Central memory CD8-positive, alpha-beta T cell (primary cell): Measurements from ENCODE around the gene SND1.
"Not testable (repeated sequence)": the region's sequence is repeated elsewhere in the genome, so short reads cannot be mapped to it uniquely, and the experiment has no call there.

ENCODE experiments used
- ATAC-seq: fragments of 150-1000 bp; cut with Tn5 transposase; replicated peaks from 2 replicates; pipeline ENCODE4 v1.10.0; 2022; ENCODE audit warnings: mild to moderate bottlenecking, moderate FRiP score, moderate number of reproducible peaks; ENCODE audit not compliant: poor library complexity, severe bottlenecking; ENCODE audit errors: extremely low read depth
- DNase-seq, 2 donors: peaks; one replicate each; pipeline ENCODE4 v3.0.0; 2021; ENCODE audit warnings: low spot score in 2 of 2
- H3K27ac Mint-ChIP-seq: one replicate; pipeline ENCODE4 v1.8.0; 2022; ENCODE audit warnings: low read depth, mild to moderate bottlenecking, moderate library complexity, mixed read lengths
- H3K27me3 Mint-ChIP-seq: one replicate; pipeline ENCODE4 v1.8.0; 2022; ENCODE audit warnings: mixed read lengths
- H3K36me3 Mint-ChIP-seq: one replicate; pipeline ENCODE4 v1.8.0; 2022; ENCODE audit warnings: mild to moderate bottlenecking, moderate library complexity, mixed read lengths; ENCODE audit not compliant: insufficient read depth
- H3K4me1 Mint-ChIP-seq: one replicate; pipeline ENCODE4 v1.8.0; 2022; ENCODE audit warnings: mixed read lengths
- H3K4me3 Mint-ChIP-seq: one replicate; pipeline ENCODE4 v1.8.0; 2022; ENCODE audit warnings: mild to moderate bottlenecking, moderate library complexity, mixed read lengths
- H3K9me3 Mint-ChIP-seq: one replicate; pipeline ENCODE4 v1.8.0; 2022; ENCODE audit warnings: mixed read lengths

Gene SND1

DNA sequence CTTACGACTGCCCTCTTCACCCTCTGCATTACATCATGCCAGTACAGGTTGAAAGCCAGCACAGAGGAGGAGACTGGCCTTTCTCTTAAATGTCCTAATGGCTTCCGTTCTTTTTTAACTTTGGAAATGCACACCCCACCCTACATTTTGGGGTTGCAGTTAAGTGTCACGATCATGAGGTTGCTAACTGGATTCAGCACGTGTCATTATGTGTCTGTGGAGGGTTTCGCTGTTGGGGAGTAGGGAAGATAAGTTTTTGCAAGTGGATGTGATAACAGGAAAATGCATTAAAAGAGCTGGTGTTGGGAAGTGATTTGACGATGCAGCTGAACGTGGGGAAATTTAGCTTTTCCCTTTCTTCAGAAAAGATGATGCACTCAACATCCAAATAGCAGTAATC is 243.4 kb downstream of the SND1 start:
- Mint-ChIP-seq H3K27me3 (no peaks in the 10 kb centered on the region), H3K27ac (no peak overlapping the region), H3K4me1 (peaks cover 8% of the 10 kb centered on the region), H3K4me3 (no peak overlapping the region), H3K36me3 (peaks cover 5% of the 10 kb centered on the region), H3K9me3 (no peaks in the 10 kb centered on the region)
- ATAC-seq (no peak), DNase-seq (no peak)

- DNase-seq (no peak), ATAC-seq (no peak)
- Mint-ChIP-seq H3K27ac (no peak overlapping the region), H3K4me3 (no peak overlapping the region), H3K27me3 (no peaks in the 10 kb centered on the region), H3K4me1 (peaks cover 11% of the 10 kb centered on the region), H3K9me3 (no peaks in the 10 kb centered on the region), H3K36me3 (peaks cover 6% of the 10 kb centered on the region)
Observed at GRCh38 chr7:127895814-127896280, 243.9 kb downstream of the SND1 start.

DNA sequence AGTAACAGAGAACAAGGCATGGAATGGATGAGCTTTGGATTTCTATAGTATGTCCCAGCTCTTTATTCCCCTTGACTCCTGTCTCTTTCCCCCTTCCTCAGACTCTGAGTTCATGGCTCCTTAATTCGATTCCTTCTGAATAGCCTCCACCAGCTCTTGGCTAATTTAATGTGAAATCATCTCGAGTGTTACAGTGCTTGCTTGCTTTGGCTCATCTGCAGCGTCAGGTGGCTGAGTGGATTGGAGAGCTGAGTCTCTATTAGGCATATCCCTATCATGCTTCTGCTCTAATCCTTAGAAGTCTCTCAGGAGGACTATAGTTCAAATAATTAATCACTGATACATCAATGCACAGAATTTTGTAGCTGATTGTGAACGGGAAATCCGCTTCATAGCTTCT is 244.7 kb downstream of the SND1 start:
- no peak overlapping the region for H3K4me3 Mint-ChIP-seq
- H3K4me1 Mint-ChIP-seq: peaks cover 13% of the 10 kb centered on the region
- H3K9me3 Mint-ChIP-seq: no peaks in the 10 kb centered on the region
- peaks cover 7% of the 10 kb centered on the region for H3K36me3 Mint-ChIP-seq
- DNase-seq: no peak
- no peak for ATAC-seq
- H3K27me3 Mint-ChIP-seq: no peaks in the 10 kb centered on the region
- H3K27ac Mint-ChIP-seq: no peak overlapping the region

DNA sequence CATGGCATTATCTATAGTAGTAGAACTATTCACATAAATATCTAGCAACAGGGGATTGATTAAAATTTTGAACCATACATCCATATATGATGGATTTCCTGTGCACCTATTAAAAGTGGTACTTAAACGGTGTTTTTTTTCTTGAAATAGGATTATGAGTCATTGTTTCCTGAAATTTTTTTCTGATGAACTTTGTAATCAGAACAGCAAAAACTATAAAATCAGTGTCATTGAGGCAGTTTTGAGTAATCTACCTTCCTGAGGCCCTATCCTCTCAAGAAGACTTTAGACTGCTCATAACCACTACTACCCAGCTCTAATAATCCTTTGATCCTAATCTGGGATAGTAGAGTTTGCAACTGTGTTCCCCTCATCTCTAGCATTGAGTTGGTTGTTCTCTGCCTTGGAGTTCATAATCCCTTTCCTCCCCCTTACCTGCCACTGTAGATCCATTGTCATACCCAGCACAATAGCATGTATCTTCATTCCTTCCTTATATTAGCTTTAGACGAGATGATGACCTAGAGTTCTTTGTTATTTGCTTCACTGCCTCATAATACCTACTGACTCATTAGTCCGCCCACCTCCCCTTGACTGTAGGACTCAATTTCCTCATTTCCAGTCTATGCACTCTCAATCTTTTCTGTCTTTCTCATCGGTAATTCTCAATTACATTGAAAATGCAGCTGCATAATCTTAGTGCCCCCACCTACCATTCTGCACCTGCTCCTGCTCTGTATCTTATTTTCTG is 245.9 kb downstream of the SND1 start:
- H3K9me3 Mint-ChIP-seq: no peaks in the 10 kb centered on the region
- no peak for ATAC-seq
- peaks cover 4% of the 10 kb centered on the region for H3K36me3 Mint-ChIP-seq
- H3K4me3 Mint-ChIP-seq: no peak overlapping the region
- DNase-seq: no peak
- peaks cover 20% of the 10 kb centered on the region for H3K4me1 Mint-ChIP-seq
- no peaks in the 10 kb centered on the region for H3K27me3 Mint-ChIP-seq
- H3K27ac Mint-ChIP-seq: no peak overlapping the region

DNA sequence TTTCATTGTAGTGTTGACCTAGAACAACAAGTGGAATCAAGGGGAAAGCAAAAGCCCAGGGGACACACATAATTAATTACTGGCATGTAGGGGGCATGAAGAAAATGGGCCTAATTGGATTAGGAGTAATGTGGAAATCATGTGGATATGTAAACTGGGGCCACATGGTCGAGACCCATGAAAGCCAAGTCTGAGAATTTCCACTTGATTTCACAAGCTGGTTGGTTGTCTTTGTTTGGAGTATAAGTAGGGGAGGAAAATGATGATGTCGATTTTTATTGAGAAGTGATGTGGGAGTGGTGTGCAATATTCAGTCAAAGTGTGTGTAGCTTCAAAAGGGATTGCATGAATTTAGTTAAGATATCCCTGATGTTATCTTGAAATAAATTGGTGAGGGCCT is 247.4 kb downstream of the SND1 start:
- Mint-ChIP-seq H3K27ac (no peak overlapping the region), H3K36me3 (peaks cover 4% of the 10 kb centered on the region), H3K4me1 (peaks cover 22% of the 10 kb centered on the region), H3K9me3 (no peaks in the 10 kb centered on the region), H3K4me3 (no peak overlapping the region), H3K27me3 (no peaks in the 10 kb centered on the region)
- DNase-seq: no peak
- no peak for ATAC-seq

DNA sequence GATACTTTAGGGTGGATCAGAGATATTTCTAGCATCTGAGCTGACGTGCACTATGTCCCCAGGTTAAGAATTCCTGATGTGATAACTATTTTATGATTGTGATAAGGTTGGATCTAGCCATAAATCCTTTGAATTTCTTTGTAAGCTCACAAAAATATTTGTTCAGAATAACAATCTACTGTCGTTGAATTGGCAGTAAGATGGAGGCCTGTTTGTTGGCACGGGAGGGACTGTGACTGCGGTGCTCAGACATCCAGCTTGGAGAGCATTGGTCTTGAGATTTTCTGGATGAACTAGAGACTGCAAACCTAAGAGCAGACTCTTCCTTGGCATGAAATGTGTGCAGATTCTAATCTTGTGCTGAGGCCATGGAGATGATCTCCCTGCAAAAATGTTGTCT is 248.1 kb downstream of the SND1 start:
- H3K36me3 Mint-ChIP-seq: peaks cover 4% of the 10 kb centered on the region
- DNase-seq: no peak
- no peaks in the 10 kb centered on the region for H3K9me3 Mint-ChIP-seq
- no peak overlapping the region for H3K4me3 Mint-ChIP-seq
- no peak for ATAC-seq
- no peaks in the 10 kb centered on the region for H3K27me3 Mint-ChIP-seq
- peaks cover 29% of the 10 kb centered on the region for H3K4me1 Mint-ChIP-seq
- H3K27ac Mint-ChIP-seq: no peak overlapping the region

DNA sequence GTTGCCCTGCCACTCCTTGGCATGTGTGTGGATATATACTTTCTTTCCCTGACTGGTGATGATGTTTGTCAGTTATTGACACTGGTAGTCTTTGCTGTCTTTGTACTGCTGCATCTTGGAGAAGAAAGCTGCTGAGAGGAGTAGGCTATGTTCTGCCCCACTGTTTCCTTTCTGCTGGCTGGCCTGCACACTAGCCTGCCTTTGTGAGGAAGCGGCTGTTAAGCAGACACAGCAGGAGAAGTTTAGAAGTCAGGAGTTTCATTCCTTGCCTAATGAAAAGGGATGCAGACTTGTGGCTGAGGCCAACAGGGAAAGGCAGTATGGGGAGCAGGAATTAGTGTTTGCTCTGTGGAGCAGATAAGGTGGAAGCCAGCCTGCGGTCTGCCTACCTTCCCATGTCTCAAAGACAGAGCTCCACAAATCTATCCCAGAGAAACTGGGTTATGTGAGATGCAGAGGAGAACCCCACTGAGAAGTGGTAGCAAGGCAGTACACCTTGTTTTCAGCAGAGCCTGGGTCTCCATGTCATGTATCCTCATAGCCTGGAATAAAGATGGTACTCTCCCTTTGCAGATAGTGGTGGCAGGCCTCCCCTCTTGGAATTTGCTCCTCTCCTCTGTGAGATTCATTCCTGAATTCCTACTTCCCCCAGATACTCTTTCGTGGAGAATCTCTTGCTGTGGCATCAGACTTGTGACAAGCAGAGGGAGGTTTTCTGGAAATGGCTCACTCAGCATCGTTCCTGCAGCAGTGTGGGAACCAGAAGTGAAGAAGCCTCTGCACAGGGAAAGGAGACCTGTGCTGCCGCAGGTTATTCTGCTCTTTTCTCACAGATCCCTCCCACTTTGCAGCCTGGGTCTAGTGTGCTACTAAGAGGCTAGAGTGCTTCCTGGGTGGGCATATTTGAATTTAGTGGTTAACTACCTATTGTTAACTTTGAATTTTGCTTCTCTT is 249.0 kb downstream of the SND1 start:
- no peak for DNase-seq
- ATAC-seq: no peak
- Mint-ChIP-seq H3K4me3 (no peak overlapping the region), H3K9me3 (no peaks in the 10 kb centered on the region), H3K27ac (no peak overlapping the region), H3K27me3 (no peaks in the 10 kb centered on the region), H3K4me1 (peaks cover 38% of the 10 kb centered on the region), H3K36me3 (peaks cover 7% of the 10 kb centered on the region)

DNA sequence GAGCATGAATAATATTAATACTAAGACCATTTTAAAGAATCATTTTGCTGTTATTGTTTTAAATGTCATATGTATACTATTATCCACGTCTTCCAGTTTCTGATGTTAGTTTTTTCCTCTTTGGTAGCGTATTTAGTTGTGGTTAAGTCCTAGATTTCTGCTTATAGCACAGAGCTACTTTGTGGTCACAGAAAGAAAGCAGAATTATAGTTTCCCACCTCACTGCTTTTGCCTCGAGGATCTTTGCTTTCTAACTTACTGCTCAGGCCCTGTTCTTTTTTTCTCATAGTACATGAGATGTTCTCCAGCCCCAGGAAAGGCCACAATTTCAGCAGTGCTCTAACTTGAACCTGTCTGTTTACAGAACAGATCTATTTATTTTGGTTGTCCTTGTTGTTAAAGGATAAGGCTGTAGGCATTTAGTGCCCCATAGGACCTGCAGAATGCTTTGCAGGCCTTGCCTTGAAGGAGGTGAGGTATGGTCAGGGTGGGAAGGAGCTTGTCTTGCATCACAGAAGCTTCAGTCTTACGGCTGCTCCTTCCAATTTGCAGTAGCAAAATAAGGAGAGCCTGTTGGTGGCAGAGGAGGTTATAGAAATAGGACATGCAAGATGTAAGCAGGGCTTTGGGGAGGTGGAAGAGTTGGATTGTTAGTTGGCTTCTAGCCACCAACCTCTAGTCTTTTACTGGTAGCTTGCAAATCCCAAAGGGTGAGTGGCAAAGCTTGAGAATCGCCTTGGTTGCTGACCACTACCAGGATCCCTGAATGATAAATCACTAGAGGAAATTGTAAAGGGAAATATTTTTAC is 250.1 kb downstream of the SND1 start:
- Mint-ChIP-seq H3K4me1 (peaks cover 43% of the 10 kb centered on the region), H3K9me3 (no peaks in the 10 kb centered on the region), H3K27ac (no peak overlapping the region), H3K36me3 (peaks cover 7% of the 10 kb centered on the region), H3K4me3 (no peak overlapping the region), H3K27me3 (no peaks in the 10 kb centered on the region)
- no peak for DNase-seq
- ATAC-seq: no peak

DNA sequence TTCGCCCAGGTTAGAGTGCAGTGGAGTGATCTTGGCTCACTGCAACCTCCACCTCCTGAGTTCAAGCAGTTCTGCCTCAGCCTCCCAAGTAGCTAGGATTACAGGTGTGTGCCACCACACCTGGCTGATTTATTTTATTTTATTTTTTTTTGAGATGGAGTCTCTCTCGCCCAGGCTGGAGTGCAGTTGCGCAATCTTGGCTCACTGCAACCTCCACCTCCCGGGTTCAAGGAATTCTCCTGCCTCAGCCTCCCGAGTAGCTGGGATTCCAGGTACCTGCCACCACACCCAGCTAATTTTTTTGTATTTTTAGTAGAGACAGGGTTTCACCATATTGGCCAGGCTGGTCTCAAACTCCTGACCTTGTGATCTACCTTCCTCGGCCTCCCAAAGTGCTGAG is 250.8 kb downstream of the SND1 start:
- H3K36me3 Mint-ChIP-seq, H3K4me3 Mint-ChIP-seq, DNase-seq, H3K9me3 Mint-ChIP-seq, H3K27me3 Mint-ChIP-seq, ATAC-seq, H3K27ac Mint-ChIP-seq: not testable (repeated sequence)
- H3K4me1 Mint-ChIP-seq: peaks cover 49% of the 10 kb centered on the region

DNA sequence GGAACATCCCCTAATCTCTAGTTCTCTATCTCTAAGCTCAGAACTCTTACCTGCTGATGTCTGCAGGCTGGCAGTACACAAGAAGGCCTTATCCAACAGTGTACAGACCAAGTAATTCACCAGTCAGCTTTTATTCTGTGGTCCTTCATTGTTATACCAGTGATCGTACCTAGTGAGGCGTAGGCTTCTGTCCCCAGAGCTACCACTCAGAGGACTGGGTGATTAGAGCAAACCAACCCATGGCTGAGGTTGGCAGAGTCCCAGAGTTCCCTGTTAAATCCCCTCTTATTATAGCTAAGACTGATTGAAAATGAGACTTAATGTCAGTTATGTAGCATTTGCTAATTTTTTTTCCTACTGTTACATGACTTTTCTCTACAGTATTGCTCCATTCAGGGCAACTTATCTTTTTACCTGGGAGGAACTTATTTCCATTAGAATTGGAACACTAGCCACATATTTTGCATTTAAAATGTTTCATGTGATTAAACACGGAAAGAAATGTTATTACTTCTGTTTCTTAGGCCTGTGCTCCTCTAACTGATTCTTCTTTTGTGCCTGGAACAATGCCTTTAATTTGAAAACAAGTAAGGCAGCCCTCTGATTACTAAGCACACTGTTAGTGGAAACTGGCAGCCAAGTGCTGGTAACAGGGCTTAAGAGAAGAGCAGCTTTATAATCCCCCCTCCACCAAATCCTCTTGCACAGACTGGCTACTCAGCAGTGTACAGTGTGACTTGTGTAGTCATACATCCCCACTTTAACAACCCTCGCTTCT is 252.1 kb downstream of the SND1 start:
- no peak overlapping the region for H3K27ac Mint-ChIP-seq
- no peak overlapping the region for H3K4me3 Mint-ChIP-seq
- H3K27me3 Mint-ChIP-seq: no peaks in the 10 kb centered on the region
- DNase-seq: no peak
- H3K9me3 Mint-ChIP-seq: no peaks in the 10 kb centered on the region
- no peak for ATAC-seq
- H3K4me1 Mint-ChIP-seq: peaks cover 56% of the 10 kb centered on the region
- peaks cover 4% of the 10 kb centered on the region for H3K36me3 Mint-ChIP-seq

DNA sequence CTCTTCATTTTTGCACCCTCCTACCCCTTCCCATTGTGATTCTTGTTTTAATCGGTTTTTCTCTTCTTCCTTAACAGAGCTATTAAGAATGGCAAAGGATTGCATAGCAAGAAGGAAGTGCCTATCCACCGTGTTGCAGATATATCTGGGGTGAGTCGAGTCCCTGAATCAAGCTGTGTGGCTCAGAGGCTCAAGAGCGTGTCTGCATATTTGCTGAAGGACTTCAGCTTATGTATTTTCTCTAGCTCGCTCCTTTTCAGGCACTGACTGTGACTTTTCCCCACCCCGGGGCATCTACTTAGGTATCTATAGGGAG is 252.6 kb downstream of the SND1 start:
- Mint-ChIP-seq H3K27me3 (no peaks in the 10 kb centered on the region), H3K9me3 (no peaks in the 10 kb centered on the region), H3K4me1 (peaks cover 52% of the 10 kb centered on the region), H3K27ac (no peak overlapping the region), H3K36me3 (peaks cover 4% of the 10 kb centered on the region), H3K4me3 (no peak overlapping the region)
- ATAC-seq: no peak
- no peak for DNase-seq

DNA sequence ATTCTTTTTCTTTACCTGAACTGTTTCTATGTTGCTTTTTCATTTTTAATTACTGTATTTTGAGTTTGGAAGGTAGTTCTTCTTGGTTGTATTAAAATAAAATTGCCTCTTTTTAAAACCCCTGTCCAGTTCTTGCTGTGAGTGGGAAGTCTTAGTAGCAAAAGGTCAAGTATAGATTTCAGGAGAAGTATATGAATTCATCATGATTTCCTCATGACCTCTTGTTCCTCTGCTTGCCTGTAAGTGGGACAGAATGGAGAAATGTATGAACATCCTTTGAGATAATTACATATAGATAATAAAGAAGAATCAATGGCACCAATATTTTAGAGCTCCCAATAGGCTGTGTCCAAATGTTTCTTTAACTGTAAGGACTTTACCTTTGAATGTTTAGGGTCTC is 253.0 kb downstream of the SND1 start:
- Mint-ChIP-seq H3K4me1 (peaks cover 50% of the 10 kb centered on the region), H3K27ac (no peak overlapping the region), H3K4me3 (no peak overlapping the region), H3K36me3 (peaks cover 7% of the 10 kb centered on the region), H3K9me3 (no peaks in the 10 kb centered on the region), H3K27me3 (no peaks in the 10 kb centered on the region)
- DNase-seq (no peak), ATAC-seq (no peak)
